Epithelial cell of esophagus (primary cell): Measurements from ENCODE around the gene CEBPZ.

Source experiments
- DNase-seq: peaks from one replicate; pipeline ENCODE4 v3.0.0; 2010; ENCODE audit warnings: low read depth
- H3K4me3 ChIP-seq: 2 replicates; pipeline ENCODE4 v1.5.1; 2011; ENCODE audit warnings: mild to moderate bottlenecking, low read length, control low read depth
- TF ChIP-seq, protein P1 (sequence below): IDR thresholded peaks from 2 replicates; pipeline ENCODE4 v1.5.1; 2011; ENCODE audit warnings: low read depth, mild to moderate bottlenecking, low read length, control low read depth, inconsistent platforms; ENCODE audit not compliant: insufficient read depth; ENCODE audit errors: missing control alignments

CEBPZ gene

GRCh38 chr2:37180006-37180639, 51.3 kb downstream of the CEBPZ start:
- DNase-seq = peak; percentile 59
- TF ChIP-seq, protein P1, sequence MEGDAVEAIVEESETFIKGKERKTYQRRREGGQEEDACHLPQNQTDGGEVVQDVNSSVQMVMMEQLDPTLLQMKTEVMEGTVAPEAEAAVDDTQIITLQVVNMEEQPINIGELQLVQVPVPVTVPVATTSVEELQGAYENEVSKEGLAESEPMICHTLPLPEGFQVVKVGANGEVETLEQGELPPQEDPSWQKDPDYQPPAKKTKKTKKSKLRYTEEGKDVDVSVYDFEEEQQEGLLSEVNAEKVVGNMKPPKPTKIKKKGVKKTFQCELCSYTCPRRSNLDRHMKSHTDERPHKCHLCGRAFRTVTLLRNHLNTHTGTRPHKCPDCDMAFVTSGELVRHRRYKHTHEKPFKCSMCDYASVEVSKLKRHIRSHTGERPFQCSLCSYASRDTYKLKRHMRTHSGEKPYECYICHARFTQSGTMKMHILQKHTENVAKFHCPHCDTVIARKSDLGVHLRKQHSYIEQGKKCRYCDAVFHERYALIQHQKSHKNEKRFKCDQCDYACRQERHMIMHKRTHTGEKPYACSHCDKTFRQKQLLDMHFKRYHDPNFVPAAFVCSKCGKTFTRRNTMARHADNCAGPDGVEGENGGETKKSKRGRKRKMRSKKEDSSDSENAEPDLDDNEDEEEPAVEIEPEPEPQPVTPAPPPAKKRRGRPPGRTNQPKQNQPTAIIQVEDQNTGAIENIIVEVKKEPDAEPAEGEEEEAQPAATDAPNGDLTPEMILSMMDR = no peak
- H3K4me3 ChIP-seq = no peak overlapping the region

DNA sequence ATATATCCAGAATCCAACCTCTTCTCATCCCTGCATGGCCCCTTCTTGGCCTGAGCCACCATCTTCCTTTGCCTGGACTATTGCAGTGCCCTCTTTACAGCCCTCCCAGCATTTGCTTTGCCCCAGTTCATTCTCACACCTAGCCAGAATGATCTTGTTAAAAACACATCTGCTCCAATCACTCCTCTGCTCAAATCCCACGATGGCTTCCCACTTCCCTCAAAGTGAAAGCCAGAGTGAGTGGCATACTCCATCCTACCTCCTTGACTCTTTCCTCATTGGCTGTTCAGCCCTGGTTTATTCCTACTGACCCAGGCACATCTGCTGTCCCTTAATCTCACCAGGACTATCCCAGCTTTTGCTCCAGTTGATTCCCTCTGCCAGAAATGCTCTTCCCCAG, 57.7 kb downstream of the CEBPZ start:
- no peak for DNase-seq
- TF ChIP-seq, protein P1 = no peak
- H3K4me3 ChIP-seq = no peak overlapping the region

GRCh38 chr2:37171624-37171950, 59.8 kb downstream of the CEBPZ start:
- H3K4me3 ChIP-seq = no peak overlapping the region
- no peak for DNase-seq
- TF ChIP-seq, protein P1 = no peak

DNA sequence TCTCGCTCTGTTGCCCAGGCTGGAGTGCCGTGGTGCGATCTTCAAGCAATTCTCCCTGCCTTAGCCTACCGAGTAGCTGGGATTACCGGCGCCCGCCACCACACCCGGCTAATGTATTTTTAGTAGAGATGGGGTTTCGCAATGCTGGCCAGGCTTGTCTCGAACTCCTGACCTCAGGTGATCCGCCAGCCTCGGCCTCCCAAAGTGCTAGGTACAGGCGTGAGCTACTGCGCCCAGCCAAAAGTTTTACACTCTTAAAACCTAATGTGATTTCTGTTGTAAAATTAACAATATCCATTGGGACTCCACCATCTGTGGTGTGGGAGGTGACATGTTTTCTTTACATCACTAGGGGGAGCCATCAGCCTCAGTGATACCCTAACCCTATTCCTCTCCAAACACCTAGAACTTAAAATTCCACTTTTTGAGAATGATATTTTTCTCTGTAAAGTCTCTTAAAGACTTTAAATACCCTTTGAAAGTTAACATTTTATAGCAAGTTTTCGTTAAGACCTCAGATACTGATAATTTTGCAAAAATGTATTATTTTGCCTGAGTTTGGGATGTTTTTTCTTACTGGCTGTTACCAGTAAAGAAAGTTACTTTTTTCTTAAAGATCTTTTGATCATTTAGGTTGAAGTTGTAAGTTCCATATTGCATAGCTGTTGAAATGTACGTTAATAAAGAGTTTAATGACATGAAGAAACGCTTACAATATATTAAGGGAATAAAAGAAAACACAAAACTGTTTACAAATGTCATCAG, 63.0 kb downstream of the CEBPZ start:
- no peak overlapping the region for H3K4me3 ChIP-seq
- DNase-seq = peak; percentile 56
- TF ChIP-seq, protein P1 = peak; percentile 77

GRCh38 chr2:37167636-37168180, 63.7 kb downstream of the CEBPZ start:
- TF ChIP-seq, protein P1 = no peak

GRCh38 chr2:37164757-37165156, 66.6 kb downstream of the CEBPZ start:
- no peak for DNase-seq
- TF ChIP-seq, protein P1 = no peak

More at GRCh38 chr2:37167636-37168180, 63.7 kb downstream of the CEBPZ start:
- DNase-seq = peak; percentile 51
- no peak overlapping the region for H3K4me3 ChIP-seq

More at GRCh38 chr2:37164757-37165156, 66.6 kb downstream of the CEBPZ start:
- H3K4me3 ChIP-seq = no peak overlapping the region
